ENCODE results near the gene PAXX.

The PAXX gene

DNA sequence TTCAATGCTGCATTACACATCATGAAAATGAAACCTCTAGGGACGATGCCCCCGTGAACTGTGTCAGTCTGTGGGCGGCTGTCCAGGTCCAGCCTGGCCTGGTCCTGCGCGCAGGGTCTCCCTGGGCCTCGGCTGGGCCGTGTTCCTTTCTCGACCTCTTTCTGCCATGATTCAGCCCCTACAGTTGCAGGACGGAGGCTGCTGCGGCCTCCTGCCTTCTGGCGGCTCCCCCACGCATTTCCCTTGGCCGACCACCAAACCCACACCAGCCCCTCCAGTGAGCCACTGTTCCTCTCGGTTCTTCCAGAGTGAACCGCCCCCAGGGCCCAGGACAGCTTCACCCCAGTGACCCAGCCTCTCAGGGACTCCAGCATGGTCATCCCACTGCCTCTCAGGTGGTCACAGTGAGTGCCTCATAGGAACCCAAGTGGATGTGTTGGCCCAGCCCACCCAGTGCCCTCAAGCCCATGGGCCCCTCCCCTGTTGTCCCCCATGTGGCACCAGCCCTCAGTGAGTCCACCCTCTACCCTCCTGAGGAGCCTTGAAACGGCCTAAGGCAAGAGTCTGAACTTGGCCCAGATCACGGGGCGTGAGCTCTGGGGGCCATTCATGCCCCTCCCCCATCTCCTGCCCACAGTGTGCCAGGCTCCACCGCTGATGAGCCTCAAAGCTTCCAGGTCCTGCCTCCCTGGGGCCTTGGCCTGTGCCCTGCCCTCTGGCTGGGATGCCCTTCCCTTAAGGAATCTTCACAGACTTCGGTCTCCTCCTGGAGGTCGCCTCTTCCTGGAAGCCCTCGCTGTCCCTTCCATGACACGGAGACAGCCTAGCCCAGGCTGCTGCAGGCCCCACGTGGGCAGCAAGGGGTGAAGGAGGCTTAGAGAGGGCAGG lies 14.1 kb downstream of the PAXX start:
- DNase-seq = no peak

DNA sequence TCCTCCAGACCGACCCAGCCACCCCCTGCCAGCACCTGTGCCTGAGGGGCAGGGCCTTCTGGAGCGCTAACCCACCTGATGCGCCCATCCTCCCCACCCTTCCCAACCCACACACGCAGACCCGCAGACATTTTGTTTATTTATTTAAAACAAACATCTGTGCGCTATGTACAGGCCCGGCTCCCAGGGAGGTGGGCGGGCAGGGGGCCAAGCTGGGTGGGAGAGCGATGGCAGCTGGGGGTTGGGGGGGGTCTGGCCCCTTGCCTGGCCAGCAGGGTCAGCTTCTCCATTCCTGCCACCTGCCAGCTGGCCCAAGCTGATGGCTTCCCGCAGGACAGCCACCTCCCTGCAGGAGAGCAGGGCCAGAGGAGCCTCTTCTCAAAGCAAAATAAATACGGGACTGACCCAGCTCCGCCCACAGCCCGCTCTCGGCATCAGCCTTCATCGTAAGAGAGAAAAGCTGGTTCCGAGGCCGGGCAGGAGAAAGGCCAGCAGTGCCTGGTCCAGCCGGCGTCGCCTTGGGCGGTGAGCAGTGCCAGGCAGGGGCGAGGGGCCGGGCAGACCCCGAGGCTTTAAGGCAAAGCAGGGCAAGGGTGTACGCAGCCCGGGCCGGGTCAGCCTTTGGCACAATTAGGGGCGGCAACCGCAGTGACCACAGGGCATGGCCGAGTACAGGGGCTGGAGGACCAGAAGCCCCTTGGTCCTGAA lies 15.0 kb downstream of the PAXX start:
- no peak for DNase-seq

DNA sequence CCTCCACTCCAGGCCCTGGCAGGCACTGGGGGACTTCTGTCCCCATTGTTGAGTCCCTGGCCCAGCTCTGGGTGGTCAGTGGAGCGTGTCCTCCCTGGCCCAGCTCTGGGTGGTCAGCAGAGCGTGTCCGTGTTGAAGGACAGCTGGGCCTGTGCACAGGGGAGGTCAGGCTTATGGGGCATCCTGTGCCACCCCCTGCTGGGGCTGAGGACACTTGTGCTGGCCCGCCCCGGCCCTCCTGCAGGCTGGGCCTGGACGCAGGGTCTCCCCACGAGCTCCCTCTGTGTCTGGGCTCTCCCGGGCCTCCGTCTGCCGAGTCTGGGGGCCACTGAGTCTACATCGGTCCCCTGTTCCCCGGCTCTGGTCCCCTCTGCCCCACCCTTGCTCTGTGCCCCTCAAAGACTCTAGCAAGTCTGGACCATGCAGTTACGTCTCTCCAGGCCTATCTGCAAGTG lies 15.6 kb downstream of the PAXX start:
- no peak for DNase-seq

DNA sequence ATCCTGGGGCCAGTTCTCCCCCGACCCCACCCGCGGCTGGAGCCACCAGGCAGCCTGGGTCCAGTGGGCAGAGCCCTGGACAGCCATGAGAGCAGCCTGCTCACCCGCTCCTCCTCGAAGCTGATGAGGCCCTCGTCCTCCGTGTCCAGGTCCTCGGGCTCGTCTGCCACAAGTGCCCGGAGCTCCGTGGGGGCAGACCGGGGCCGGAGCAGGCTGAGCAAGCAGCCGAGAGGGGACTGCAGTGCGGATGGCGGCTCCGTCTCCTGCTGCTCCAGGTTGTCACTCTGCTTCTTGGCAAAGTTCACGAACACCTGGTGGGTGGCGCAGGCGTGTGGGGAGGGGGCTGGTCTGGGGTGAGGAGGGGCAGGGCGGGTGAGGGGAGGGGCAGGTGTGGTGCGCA lies 16.1 kb downstream of the PAXX start:
- no peak for DNase-seq

DNA sequence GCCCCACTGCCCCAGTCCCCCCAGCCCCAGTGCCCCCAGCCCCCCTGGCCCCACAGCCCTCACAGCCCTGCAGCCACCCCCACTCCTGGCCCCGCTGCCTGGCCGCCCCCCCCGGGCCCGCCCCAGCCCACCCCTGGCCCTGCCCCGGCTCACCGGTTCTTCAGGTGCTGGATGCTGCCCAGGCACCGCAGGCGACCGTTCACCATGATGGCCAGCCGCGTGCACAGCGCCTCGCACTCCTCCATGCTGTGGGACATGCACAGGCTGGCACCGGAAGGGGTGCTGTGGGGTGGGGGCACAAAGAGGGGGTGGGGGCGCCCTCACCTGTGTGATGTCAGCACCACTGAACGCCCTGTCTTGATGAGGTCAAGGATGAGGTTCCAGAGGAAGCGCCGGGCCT lies 17.0 kb downstream of the PAXX start:
- DNase-seq = no peak

DNA sequence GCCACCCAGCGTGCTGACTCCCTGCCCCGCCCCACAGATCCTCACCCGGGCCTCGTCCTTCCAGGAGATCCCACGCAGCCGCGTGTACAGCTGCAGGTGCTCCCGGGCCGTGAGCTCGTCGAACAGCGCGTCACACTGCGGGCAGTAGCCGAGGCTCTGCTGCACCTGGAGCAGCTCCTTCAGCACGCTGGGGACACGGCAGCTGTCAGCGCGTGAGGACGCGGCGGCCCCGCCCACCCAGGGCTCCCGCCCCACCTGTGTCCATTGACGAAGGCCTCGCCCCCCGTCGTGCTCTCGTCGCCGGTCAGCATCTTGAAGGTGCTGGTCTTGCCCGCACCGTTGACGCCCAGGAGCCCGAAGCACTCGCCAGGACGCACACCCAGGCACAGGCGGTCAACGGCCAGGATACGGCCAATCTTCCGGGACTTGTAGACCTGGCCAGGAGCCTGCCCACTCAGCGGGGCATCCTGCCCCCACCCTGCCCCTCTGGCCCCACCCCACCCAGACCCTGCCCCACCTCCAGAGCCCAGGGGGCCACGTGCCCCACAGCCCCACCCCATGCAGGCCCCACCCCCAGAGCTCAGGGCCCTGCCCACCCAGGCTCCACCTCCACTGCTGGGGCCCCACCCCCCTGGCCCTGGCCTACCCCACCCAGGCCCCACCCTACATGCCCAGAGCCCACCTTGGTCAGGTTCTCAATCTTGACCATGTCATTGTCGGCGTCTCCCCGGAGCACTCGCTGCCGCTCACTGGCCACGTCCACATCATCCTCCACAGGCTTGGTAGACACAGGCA lies 17.9 kb downstream of the PAXX start:
- DNase-seq = no peak

DNA sequence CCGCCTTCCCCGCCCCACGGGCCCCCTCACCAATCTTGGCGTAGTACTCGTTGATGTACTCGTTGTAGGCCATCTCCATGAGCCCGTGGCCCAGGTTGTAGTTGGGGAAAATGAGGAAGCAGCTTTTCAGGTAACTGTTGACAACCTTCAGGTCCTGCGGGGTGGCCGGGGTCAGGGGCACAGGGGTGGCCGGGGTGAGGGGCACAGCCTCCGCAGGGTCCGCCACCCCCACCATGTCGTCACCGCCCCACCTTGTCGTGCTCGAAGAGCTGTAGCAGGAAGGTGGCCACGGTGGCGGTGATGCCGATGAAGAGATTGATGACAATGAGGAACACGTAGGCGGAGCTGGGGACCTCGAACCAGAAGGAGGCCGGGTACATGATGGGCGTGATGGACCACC lies 18.9 kb downstream of the PAXX start:
- DNase-seq = no peak

DNA sequence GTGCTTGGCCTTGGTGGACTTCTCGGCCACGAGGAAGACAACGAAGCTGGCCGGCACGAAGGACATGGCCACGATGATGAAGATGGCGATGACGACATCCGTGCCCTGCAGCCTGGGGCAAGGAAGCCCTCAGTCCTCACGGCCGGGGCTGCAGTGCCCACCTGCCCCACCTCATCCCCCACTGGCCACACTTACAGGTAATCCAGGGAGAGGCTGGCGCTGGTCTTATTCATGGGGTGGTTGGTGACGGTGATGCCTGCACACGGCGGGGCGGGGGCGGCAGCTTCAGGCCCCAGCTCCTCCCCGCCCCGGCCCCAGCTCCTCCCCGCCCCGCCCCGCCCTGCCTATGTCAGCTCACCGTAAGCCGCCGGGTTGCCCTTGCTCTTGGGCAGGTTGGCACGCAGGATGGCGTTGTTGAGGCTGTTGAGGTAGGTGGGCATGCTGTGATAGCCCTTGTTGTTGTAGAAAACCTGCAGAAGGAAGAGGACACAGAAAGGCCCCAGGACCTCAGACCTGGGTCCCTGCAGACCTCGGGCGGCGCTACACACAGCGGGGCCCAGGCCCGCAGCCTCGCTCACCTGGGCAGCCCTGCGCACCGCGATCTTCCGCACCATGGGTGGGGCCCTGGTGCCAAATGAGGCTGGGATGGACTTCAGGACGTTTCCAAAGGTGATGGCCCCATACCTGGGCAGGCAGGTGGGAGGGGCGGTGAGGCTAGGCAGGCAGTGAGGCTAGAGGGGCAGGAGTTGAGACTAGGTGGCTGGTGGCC lies 19.9 kb downstream of the PAXX start:
- DNase-seq = no peak

DNA sequence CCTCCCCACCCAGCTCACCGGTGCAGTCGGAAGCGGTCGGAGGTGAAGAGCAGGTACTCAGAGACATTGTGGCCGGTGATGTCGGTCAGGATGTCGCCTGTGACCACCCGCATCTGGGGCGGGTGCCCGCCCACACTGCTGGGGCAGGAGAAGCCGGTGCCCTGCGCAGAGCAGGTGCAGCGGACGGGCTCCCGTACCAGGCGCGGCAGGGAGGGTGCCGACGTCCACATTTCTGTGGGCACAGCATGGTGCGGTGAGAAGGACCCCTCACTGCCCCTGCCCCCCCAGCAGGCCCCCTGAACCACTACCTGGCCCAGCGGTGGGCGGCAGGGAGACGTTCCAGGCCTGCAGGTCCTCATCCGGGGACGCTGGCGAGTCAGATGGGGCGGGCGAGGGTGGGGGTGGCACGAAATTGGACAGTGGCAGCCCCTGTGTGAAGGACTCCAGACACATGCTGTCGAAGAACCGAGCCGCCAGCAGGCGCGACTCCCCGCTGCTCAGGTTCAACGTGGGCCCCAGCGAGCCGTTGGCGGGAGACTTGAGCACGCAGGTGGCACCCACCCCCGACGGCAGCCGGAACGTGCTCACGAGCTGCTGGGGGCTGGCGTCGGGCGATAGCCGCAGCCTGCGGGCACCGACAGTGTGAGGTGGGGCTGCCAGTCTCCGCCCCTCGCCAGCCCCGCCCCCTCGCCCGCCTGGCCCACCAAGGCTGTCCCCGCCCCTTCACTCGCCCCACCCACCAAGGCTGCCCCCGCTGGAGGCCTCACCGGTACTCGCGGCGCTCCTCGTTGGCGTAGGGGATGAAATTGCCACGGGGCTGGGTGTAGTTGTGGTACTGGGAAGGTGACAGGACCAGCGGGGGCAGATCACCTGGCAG lies 20.7 kb downstream of the PAXX start:
- DNase-seq = no peak

DNA sequence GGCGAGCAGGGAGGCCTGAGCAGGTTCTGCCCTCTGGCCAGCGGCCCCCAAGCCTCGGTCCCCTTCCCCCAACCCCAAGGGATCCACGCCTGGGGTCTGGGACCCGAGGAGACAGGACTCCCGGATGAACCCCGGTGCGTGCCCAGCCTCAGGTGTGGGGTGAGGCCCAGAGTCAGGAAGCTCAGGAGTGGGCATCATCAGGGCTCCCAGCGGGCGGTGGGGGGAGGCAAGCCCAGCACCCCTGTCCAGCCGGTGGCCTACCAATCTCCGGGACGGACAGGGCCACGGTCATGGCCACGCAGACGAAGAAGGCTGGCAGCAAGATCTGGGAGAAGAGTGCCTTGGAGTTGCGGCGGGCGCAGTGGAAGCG lies 21.3 kb downstream of the PAXX start:
- DNase-seq = no peak

DNA sequence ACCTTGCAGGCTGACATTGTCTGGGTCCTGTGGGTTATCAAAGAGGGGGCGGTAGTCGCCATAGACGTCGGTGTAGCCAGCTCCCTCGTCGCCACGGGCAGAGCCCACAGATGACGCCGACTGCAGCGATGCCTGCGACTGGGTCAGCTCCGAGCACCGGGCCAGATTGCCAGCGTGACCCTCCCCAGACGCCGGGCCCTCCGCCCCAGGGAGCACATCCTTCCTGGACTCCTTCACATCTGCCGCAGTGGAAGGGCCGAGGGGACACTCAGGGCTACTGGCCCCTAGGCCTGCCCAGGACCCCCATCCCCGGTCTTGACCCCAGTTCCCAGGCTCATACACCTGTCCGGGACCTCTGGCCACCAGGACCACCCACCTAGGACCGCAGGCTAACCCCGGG lies 21.9 kb downstream of the PAXX start:
- no peak for DNase-seq

DNA sequence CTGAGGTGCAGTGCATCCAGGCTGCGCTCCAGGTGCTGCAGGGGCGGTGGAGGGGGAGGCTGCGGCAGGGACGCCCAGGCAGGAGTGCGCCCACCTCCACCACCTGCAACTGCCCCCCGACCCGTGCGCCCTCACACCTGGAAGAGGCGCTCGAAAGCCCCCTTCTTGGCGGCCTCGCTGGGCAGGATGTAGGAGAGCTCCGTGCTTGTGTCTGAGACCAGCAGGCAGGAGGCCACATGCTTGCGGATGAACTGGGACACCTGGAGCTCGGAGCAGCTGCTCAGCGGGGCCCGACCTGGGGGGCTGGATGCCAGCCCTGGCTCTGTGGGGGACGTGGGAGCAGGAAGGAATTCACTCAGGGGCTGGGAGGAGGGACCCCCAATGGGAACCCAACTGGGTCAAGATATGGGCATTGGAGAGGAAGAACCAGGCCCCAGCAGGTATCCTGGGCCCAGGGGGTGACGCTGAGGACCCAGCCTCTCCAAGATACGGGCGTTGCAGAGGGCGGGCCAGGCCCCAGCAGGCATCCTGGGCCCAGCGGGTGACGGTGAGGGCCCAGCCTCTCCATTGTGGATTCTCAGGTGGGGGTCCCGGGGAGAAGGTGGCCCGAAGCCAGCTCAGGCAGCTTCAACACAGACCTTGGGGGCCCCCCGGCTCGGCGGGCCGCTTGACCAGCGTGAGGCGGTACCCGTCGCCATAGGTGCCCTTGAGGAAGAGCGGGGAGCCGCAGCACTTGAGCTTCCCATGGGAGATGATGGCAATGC lies 22.7 kb downstream of the PAXX start:
- no peak for DNase-seq

DNA sequence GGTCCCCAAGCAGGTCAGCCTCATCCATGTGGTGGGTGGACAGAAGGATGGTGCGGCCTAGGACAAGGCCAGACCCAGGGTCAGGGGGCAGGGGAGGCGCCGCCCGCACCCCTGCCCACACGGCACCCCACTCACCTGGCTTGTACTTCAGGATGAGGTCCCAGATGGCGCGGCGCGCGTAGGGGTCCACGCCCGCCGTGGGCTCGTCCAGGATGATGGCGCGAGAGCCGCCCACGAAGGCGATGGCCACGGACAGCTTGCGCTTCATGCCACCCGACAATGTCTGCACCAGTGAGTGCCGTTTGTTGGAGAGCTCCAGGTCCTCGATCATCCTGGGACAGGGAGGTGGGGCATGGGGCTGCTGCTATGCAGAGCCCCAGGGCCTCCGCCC lies 23.3 kb downstream of the PAXX start:
- no peak for DNase-seq

DNA sequence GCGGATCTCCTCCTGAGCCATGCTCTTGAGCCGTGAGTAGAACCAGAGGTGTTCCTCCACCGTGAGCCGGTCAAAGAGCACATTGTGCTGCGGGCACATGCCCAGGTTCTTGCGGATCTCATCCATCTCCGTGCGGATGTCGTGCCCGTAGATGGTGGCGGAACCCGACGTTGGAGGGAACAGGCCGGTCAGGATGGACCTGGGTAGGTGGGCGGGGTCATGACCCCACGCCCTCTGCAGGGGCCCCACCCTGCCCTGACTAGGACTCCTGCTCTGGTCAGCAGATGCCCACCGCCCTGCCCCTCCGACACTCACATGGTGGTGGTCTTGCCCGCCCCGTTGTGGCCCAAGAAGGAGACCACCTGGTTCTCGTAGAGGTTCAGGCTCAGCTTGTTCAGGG lies 23.8 kb downstream of the PAXX start:
- DNase-seq = no peak

DNA sequence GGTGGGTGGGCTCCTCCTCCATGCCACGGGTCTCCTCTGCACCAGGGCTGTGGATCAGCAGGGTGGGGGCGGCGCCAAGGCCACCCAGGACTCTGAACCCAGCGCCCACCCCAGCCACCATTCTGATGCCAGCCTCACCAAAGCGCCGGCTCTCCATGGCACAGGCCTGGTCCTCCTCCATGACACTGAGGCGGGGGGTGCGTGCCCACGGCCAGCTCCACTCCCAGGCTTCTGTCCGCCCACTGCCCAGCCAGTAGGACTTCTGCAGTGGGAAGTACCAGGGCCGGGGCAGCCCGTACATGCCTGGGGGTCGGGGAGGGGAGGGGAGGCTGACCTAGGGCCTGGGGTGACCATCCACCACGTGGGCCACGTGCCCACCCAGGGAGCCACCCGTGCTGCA lies 24.2 kb downstream of the PAXX start:
- no peak for DNase-seq

DNA sequence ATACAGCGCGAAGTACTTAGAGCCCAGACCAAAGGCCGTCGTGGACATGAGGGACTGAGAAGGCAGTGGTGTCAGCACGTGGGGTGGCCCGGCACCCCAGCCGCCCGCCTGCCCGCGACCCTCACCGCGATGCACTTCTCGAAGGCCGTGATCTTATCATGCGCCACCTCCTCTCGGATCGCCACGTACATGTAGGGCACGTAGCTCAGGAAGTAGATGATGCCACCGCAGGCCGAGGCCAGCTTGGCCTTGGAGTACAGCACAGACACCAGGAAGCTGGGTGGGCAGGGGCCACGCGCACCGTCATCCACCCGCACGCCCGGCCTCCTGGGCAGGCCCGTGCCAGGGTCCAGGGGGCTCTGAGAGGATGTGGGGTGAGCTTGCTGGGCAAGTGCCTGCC lies 24.8 kb downstream of the PAXX start:
- DNase-seq = no peak

DNA sequence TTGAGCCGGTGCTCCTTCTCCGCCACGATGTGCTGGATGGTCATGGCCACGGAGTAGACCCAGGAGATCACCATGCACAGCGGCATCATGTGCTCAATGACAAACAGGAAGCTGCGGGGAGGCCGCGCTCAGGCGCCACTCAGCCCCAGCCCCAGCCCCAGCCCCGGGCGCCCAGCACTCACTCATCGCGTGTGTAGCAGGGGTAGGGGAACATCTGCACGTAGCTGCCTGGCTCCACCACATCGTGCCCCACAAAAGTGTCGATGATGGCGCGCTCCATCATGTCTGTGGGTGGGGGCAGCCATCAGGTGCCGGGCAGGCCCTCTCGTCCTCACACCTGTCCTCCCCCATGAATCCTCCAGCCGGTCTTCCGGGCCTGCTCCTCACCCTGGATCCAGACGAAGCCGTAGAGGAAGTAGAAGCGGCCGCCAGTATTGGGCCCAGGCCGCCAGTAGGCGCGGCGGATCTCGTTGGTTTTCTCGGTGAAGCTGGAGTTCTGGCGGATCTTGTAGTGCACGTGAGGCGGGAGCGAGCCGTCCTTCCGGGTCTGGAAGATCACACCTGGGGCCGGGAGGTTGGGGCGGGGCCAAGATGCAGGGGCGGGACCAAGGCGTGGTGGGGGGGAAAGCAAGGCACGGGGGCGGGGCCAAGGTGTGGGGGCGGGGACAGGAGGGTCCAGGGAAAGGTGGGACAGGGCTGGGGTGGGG lies 25.7 kb downstream of the PAXX start:
- no peak for DNase-seq

DNA sequence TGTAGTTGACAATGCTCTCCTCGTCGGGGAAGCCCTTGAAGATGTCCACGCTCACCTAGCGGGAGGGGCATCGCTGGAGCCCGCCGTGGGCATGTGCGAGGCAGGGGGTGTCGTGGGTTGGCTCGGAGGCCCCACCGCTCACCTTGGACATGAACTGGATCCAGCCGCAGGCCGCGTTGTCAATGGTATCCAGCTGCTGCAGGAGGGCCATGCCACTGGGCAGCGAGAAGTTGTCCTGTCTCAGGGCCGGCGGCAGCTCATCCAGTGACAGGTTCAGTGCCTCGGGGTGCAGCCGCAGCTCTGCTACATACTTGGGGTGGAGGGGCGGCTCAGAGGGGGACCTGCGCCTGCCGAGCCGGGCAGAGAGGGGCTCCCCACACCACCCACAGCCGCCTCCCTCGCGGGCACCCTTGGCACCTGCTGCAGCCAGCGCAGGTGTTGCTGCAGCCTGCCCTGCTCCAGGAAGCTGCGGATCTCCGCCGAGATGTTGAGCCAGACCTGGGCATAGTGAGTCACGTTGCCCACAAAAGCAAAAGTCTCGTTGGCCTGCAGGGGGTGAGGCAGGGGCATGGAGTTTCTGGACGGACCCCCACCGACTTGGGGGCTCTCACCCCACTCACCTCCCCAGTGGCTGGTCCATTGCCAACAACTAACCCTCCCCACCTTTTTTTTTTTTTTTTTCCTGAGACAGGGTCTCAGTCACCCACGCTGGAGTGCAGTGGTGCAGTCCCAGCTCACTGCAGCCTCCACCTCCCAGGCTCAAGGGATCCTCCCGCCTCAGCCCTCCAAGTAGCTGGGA lies 26.7 kb downstream of the PAXX start:
- DNase-seq = no peak

DNA sequence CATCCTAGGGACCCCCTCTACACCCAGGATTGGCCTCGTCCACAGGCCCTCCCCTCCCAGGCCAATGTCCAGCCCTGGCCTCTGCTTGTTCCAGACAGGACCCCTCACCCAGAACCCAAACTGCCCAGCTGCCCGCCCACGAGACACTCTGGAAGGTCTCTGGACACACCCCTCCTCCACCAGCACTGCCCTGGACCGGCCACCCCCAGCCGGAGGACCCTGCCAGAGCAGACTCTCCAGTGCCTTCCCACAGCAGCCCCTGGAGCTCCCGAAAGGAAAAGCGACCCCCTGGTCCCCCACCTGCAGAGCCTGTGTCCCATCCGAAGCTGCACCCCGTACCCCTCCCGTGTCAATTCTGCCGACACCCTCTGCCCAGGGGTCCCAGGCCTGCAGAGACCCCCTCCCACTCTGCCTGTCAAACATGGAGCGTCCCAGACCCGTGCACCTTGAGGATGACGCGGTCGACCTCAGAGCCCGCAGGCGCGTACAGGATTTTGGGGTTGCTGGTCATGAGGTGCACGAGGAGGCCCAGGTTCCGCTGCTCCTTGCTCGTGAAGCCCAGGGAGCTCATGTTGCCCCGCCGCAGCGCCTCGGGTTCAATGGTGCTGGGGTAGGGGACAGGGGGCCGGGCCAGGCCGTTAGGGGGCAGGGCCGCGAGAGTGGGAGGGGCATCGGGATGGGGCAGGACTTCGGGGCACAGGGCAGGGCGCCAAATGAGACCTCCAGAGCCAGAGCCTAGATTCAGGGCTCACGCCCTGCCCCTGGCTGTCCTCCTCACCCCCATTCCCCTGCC lies 27.9 kb downstream of the PAXX start:
- no peak for DNase-seq

All from NCI-H1436 treated with DMSO at 0.1 percent for 48 hours (cell line).